ENCODE measurements around the gene TFEC.

GRCh38 chr7:115906731-115907130 is 123.8 kb downstream of the TFEC start:
- no peak for TF ChIP-seq CTCF (conservative IDR thresholded peaks at IDR 0.05; ENCODE audit: low read depth in 2 of 2)
- TF ChIP-seq EZH2 (IDR thresholded peaks at IDR 0.05; ENCODE audit: low read depth, unreplicated experiment): no peak
- TF ChIP-seq EZH2phosphoT487 (IDR thresholded peaks at IDR 0.05; ENCODE audit: unreplicated experiment): no peak
- no peak for TF ChIP-seq REST (IDR thresholded peaks at IDR 0.05; ENCODE audit: unreplicated experiment)
- TF ChIP-seq POLR2AphosphoS5 (IDR thresholded peaks at IDR 0.05; ENCODE audit: low read depth): no peak

Measured in GM23338 (cell line).